HG03025 (cell line): Measurements from ENCODE around the gene CSNK2A2.
A peak's percentile ranks its signal among the peaks of the same experiment; 100 is the strongest.

Source experiments
- ATAC-seq: cut with Tn5 transposase; IDR thresholded peaks from one replicate; pipeline ENCODE4 v1.9.1; 2021; ENCODE audit warnings: mild to moderate bottlenecking, moderate library complexity; ENCODE audit not compliant: unreplicated experiment, low FRiP score

Gene CSNK2A2

DNA sequence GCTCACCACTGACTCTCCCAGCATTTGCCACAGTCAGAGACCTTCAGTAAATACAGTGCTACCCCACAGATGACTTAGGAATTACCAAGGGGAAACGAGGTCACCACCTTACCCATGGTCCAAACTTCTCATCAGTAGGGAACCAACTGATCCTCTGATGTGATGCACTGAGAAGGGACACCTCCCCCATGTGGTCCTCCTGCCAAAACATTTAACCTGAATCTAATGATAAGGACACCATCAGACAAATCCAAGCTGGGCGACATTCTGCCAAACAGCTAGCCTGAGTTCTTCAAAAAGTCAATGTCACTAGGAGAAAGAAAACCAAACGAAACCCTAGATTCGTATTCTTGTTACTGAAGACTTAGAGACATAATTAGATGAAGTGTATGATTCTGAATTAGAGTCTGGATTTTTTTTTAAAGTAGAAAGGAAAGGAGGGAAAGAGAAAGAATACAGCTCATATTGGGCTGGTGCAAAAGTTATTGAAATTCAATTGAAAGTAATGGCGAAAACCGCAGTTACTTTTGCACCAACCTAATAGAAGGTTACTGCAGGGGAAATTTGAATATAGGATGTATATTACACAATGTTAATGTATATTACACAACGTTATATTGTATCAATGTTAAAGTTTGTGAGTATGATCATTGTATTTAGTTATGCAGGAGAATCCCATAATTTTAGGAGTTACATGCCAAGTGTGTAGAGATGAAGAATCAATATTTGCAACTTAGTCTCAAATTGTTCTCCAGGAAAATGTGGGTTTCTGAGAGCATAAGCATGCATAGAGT lies 2.3 kb upstream of the CSNK2A2 start:
- no peak for ATAC-seq

- ATAC-seq, result no peak
Observed at GRCh38 chr16:58198803-58199411, 1.0 kb upstream of the CSNK2A2 start.

- peak; percentile 27 for ATAC-seq
Observed at GRCh38 chr16:58197314-58198012, 443 bp downstream of the CSNK2A2 start.

- ATAC-seq, result no peak
Observed at GRCh38 chr16:58196898-58197313, 1.0 kb downstream of the CSNK2A2 start.

- ATAC-seq, result no peak
Observed at GRCh38 chr16:58195771-58196170, 2.1 kb downstream of the CSNK2A2 start.

DNA sequence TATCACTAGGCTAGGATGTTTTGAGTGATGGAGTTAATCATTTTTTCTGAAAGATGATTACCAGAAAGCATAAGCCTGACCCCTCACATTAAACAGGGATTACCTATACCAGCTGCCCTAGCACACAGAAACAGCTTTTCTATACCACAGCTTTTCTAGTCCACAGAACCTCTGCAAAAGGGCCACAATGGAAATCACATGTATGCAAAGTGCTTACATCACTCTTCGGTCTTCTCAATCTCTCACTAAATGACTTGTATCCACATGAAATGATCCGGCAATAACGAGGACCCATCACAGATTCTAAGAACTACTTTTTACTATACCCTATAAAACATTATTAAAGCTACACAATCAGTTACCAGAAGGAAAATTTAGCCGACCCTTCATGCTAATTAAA lies 2.6 kb downstream of the CSNK2A2 start:
- no peak for ATAC-seq

GRCh38 chr16:58194790-58195189 lies 3.1 kb downstream of the CSNK2A2 start:
- no peak for ATAC-seq

GRCh38 chr16:58187665-58188421 lies 10.1 kb downstream of the CSNK2A2 start:
- ATAC-seq, result no peak

- ATAC-seq, result no peak
Observed at GRCh38 chr16:58187092-58187491, 10.8 kb downstream of the CSNK2A2 start.

- ATAC-seq, result no peak
Observed at GRCh38 chr16:58186176-58186944, 11.5 kb downstream of the CSNK2A2 start.

- no peak for ATAC-seq
Observed at GRCh38 chr16:58177353-58177710, 20.6 kb downstream of the CSNK2A2 start.

GRCh38 chr16:58176608-58177352 lies 21.1 kb downstream of the CSNK2A2 start:
- ATAC-seq, result no peak

GRCh38 chr16:58170223-58170622 lies 27.7 kb downstream of the CSNK2A2 start:
- ATAC-seq, result no peak

DNA sequence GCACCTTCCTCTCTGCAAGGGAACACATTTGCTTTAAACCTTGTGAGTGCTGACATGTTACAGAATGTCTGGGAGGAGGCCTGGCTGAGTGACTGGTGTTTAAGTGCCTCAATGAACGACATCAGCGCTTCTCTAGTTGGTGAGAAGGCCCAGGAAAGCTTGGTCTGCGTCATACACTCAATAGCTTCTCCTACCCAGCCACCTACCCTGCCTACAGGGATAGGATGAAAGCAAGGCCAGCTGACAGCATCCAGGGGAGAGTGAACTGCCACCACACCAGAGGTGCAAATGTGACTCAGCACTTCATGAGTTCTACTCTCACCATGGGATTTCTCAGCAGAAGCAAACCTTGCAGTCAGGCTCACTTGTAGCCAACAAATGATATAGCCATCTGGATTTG lies 37.1 kb downstream of the CSNK2A2 start:
- ATAC-seq, result no peak

DNA sequence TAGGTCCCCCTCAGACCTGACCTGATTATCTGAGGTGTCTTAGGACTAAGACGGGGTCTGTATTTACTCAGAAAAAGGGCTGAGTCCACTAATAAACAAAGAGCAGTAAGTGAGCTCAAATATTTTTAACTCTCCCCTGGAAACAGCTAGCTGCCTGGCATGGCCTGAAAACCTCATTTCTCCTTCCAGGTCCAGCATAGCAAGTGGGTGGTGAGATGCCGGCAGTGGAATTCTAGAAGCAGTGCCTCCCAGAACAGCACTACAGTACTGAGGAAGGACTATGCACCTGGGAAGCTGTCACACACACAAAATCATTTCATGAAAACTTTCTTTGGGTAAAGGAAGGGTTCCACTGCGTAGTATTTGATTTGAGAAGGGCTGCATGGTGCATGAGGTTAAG lies 39.2 kb downstream of the CSNK2A2 start:
- no peak for ATAC-seq

DNA sequence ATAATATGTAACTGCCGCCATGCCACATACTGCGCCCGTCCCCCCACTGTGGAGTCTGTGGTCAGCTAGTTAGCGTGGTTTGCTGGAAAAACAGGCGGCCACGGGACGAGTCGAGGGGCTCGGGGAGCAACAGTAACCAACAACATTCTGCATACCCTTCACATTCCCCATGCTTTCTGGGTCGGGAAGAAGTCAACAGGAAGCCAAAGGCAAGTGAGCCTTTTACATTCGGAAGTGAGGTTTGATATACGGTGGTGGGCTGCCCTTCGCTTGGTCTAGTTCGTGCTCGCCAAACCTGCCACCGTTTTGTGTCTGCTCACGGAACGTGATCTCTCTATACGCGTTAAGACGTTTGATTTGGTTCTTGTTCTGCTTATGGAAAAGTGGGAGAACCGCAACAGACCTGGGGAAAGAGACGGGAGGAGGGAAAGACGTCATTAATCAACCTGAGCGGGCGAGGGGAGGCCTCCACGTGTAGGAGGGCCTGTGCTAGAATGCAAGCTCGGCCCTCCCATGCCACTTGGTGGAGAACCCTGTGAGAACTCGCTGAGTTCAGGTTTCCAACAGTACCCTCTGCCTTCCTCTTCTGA lies 39.9 kb downstream of the CSNK2A2 start:
- no peak for ATAC-seq

- no peak for ATAC-seq
Observed at GRCh38 chr16:58157239-58157638, 40.7 kb downstream of the CSNK2A2 start.

GRCh38 chr16:58155839-58156238 lies 42.1 kb downstream of the CSNK2A2 start:
- no peak for ATAC-seq

- no peak for ATAC-seq
Observed at GRCh38 chr16:58154345-58154744, 43.6 kb downstream of the CSNK2A2 start.
